Measurements from ENCODE around the gene SPATS2.

Gene SPATS2

DNA sequence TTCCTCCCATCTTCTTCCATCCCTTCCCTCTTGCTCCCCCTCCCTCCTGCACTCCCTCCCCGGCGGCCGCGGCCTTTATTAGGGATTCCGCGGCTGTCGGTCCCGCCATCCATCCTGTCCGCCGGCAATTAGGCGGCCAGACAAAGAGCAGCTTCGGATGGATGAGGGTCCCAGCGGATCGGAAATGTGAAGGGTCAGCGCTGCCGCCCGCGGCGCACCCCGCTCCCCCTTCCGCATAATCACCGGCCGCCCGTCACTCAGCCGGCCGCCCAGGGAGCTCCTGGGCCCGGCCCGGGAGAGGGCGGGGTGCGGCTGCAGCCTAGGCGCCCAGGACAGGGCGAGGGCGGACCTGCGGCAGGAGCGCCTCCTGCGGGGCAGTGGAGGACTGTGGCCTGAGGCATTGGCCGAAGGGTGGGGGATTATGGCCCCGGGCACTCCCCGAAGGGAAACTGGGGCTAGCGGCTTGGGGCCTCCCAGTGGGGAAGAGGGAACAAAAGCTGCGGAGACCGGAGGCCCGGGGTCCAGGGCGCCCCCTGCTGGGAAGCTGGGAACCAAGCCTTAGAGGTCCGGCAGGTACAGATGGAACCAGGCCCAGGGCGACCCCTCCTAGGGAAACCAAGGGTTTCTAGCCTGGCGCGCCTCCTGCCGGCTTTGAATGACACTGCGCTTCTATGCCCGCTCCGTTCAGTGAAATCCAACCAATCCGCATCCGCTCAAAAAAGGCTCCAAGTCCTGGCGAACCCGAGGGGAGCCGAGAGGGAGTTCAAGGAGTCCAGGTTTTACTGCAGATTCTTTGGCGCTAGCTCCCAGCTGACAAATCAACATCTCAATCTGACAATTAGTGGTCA, 25.0 kb upstream of the SPATS2 start (continued):
- TF ChIP-seq ZBTB48 (tag by site-specific recombination; IDR thresholded peaks at IDR 0.05) (peak; percentile 26; the same call in 1 of the 2 replicates), ZNF121 (tag by site-specific recombination; IDR thresholded peaks at IDR 0.05) (no peak), ELK4 (IDR thresholded peaks at IDR 0.05; ENCODE audit: borderline replicate concordance, low read depth, low read length) (no peak), GLI2 (tag by site-specific recombination; IDR thresholded peaks at IDR 0.05; ENCODE audit: borderline replicate concordance, low read depth) (no peak), SETDB1 (IDR thresholded peaks at IDR 0.05; ENCODE audit: insufficient read length, low read length) (peak; percentile 58), ZNF146 (tag by site-specific recombination; IDR thresholded peaks at IDR 0.05) (no peak), TRIM28 (IDR thresholded peaks at IDR 0.05; ENCODE audit: borderline replicate concordance, low read length) (0 out of 2 replicates have a peak, but pooled peaks have one; percentile 49), ZNF157 (tag by site-specific recombination; IDR thresholded peaks at IDR 0.05) (no peak), ZFP69B (tag by site-specific recombination; IDR thresholded peaks at IDR 0.05) (no peak), ZSCAN30 (tag by site-specific recombination; IDR thresholded peaks at IDR 0.05) (no peak), AEBP2 (tag by site-specific recombination; IDR thresholded peaks at IDR 0.05; ENCODE audit: borderline replicate concordance) (no peak), ZNF266 (tag by site-specific recombination; IDR thresholded peaks at IDR 0.05; ENCODE audit: low read depth) (no peak), ZNF132 (tag by site-specific recombination; IDR thresholded peaks at IDR 0.05; ENCODE audit: borderline replicate concordance) (no peak), ZNF843 (tag by site-specific recombination; IDR thresholded peaks at IDR 0.05) (no peak), KLF16 (tag by site-specific recombination; IDR thresholded peaks at IDR 0.05) (no peak), ZNF366 (tag by site-specific recombination; conservative IDR thresholded peaks at IDR 0.05) (no peak), ZNF549 (tag by site-specific recombination; IDR thresholded peaks at IDR 0.05) (no peak), ZNF488 (tag by site-specific recombination; IDR thresholded peaks at IDR 0.05) (no peak), ZNF654 (tag by site-specific recombination; IDR thresholded peaks at IDR 0.05; ENCODE audit: low read depth) (peak; percentile 46), ZNF214 (tag by site-specific recombination; IDR thresholded peaks at IDR 0.05; ENCODE audit: borderline replicate concordance) (no peak), ZEB2 (tag by site-specific recombination; IDR thresholded peaks at IDR 0.05) (peak; percentile 78), SP7 (tag by site-specific recombination; IDR thresholded peaks at IDR 0.05) (0 out of 2 replicates have a peak, but pooled peaks have one; percentile 39), ZBTB10 (tag by site-specific recombination; IDR thresholded peaks at IDR 0.05) (no peak; the same call in 1 of the 2 replicates)
- TF ChIP-seq, protein P1, sequence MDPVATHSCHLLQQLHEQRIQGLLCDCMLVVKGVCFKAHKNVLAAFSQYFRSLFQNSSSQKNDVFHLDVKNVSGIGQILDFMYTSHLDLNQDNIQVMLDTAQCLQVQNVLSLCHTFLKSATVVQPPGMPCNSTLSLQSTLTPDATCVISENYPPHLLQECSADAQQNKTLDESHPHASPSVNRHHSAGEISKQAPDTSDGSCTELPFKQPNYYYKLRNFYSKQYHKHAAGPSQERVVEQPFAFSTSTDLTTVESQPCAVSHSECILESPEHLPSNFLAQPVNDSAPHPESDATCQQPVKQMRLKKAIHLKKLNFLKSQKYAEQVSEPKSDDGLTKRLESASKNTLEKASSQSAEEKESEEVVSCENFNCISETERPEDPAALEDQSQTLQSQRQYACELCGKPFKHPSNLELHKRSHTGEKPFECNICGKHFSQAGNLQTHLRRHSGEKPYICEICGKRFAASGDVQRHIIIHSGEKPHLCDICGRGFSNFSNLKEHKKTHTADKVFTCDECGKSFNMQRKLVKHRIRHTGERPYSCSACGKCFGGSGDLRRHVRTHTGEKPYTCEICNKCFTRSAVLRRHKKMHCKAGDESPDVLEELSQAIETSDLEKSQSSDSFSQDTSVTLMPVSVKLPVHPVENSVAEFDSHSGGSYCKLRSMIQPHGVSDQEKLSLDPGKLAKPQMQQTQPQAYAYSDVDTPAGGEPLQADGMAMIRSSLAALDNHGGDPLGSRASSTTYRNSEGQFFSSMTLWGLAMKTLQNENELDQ (tag by site-specific recombination; IDR thresholded peaks at IDR 0.05; ENCODE audit: low read depth): no peak
- TF ChIP-seq, protein P2, sequence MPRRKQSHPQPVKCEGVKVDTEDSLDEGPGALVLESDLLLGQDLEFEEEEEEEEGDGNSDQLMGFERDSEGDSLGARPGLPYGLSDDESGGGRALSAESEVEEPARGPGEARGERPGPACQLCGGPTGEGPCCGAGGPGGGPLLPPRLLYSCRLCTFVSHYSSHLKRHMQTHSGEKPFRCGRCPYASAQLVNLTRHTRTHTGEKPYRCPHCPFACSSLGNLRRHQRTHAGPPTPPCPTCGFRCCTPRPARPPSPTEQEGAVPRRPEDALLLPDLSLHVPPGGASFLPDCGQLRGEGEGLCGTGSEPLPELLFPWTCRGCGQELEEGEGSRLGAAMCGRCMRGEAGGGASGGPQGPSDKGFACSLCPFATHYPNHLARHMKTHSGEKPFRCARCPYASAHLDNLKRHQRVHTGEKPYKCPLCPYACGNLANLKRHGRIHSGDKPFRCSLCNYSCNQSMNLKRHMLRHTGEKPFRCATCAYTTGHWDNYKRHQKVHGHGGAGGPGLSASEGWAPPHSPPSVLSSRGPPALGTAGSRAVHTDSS (tag by site-specific recombination; IDR thresholded peaks at IDR 0.05): no peak
- TF ChIP-seq, protein P3, sequence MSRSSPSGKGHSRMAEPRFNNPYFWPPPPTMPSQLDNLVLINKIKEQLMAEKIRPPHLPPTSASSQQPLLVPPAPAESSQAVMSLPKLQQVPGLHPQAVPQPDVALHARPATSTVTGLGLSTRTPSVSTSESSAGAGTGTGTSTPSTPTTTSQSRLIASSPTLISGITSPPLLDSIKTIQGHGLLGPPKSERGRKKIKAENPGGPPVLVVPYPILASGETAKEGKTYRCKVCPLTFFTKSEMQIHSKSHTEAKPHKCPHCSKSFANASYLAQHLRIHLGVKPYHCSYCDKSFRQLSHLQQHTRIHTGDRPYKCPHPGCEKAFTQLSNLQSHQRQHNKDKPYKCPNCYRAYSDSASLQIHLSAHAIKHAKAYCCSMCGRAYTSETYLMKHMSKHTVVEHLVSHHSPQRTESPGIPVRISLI (tag by site-specific recombination; IDR thresholded peaks at IDR 0.05): no peak
